IMR-90 (cell line): ENCODE measurements around the gene KRTAP10-3. TPM values are rescaled to one million over a fixed set of nuclear protein-coding genes. Genes with fewer than 3 reads are reported as not detected.

Experiments
- ATAC-seq: fragments of 200-7000 bp; cut with Tn5 transposase; 2 replicates; pipeline ENCODE4 v1.9.1; 2020; ENCODE audit warnings: low read depth, mild to moderate bottlenecking, moderate library complexity
- BruUV-seq: library from RNA; stranded (reverse); fragments of 400-500 nt; replicated peaks from 2 replicates; lab custom pipeline; 2021; lab: Mats Ljungman, UMichigan
- CTCF ChIA-PET: fragments of 300-600 bp; formaldehyde crosslinking; extraction: SDS; loops from one replicate; lab custom pipeline; 2021; ENCODE audit warnings: antibody characterized with exemption; lab: Yijun Ruan, JAX
- POLR2A ChIA-PET: fragments of 300-600 bp; sonication (Branson Sonifier 250); formaldehyde crosslinking; loops from one replicate; lab custom pipeline; 2022; ENCODE audit warnings: antibody characterized with exemption; ENCODE audit not compliant: unreplicated experiment; lab: Charles Lee
- DNase-seq: peaks from one replicate; pipeline ENCODE4 v3.0.0; 2013
- H2AFZ ChIP-seq: replicated peaks from 2 replicates; pipeline ENCODE3; 2013; ENCODE audit warnings: low read length, mild to moderate bottlenecking; ENCODE audit not compliant: poor library complexity
- H2AK5ac ChIP-seq: 2 replicates; pipeline ENCODE4 v1.6.1; 2013; ENCODE audit warnings: low read depth, low read length, inconsistent platforms
- H2AK9ac ChIP-seq: replicated peaks from 2 replicates; pipeline ENCODE3; 2013; ENCODE audit warnings: mild to moderate bottlenecking, low read depth, low read length, moderate library complexity; ENCODE audit not compliant: poor library complexity
- H2BK120ac ChIP-seq: 2 replicates; pipeline ENCODE4 v1.6.1; 2013; ENCODE audit warnings: low read depth, low read length, inconsistent platforms
- H2BK15ac ChIP-seq: 3 replicates; pipeline ENCODE4 v1.6.1; 2013; ENCODE audit warnings: low read depth, low read length, inconsistent platforms
- H2BK20ac ChIP-seq: 2 replicates; pipeline ENCODE4 v1.6.1; 2013; ENCODE audit warnings: low read depth, mild to moderate bottlenecking, inconsistent platforms, low read length, moderate library complexity
- H2BK5ac ChIP-seq: 2 replicates; pipeline ENCODE4 v1.6.1; 2013; ENCODE audit warnings: mild to moderate bottlenecking, low read depth, low read length, inconsistent platforms; ENCODE audit not compliant: poor library complexity, severe bottlenecking
- H3K14ac ChIP-seq: replicated peaks from 2 replicates; pipeline ENCODE4 v1.6.1; 2013; ENCODE audit warnings: low read depth, low read length, inconsistent platforms
- H3K18ac ChIP-seq: 2 replicates; pipeline ENCODE4 v1.6.1; 2013; ENCODE audit warnings: low read depth, low read length, control low read depth
- H3K23ac ChIP-seq: 2 replicates; pipeline ENCODE4 v1.6.1; 2013; ENCODE audit warnings: low read depth, low read length, inconsistent platforms
- H3K27ac ChIP-seq: 2 replicates; pipeline ENCODE4 v1.5.1; 2013; ENCODE audit warnings: mild to moderate bottlenecking, control low read depth, low read length; ENCODE audit not compliant: insufficient read depth
- H3K27me3 ChIP-seq: 2 replicates; pipeline ENCODE4 v1.6.1; 2013; ENCODE audit warnings: low read length; ENCODE audit not compliant: control insufficient read depth, insufficient read depth
- H3K36me3 ChIP-seq: 2 replicates; pipeline ENCODE4 v1.6.1; 2013; ENCODE audit warnings: low read length, mixed read lengths; ENCODE audit not compliant: control insufficient read depth, insufficient read depth
- H3K4ac ChIP-seq: 2 replicates; pipeline ENCODE4 v1.6.1; 2013; ENCODE audit warnings: low read depth, low read length, inconsistent platforms
- H3K4me1 ChIP-seq: 2 replicates; pipeline ENCODE4 v1.6.1; 2013; ENCODE audit warnings: low read length, mixed read lengths; ENCODE audit not compliant: control insufficient read depth, insufficient read depth
- H3K4me2 ChIP-seq: 2 replicates; pipeline ENCODE4 v1.6.1; 2013; ENCODE audit warnings: low read depth, mild to moderate bottlenecking, control low read depth, low read length, moderate library complexity
- H3K4me3 ChIP-seq: 2 replicates; pipeline ENCODE4 v1.5.1; 2013; ENCODE audit warnings: low read depth, mild to moderate bottlenecking, control low read depth, low read length, moderate library complexity; ENCODE audit not compliant: insufficient read depth
- H3K56ac ChIP-seq: 2 replicates; pipeline ENCODE4 v1.6.1; 2013; ENCODE audit warnings: low read length, inconsistent platforms; ENCODE audit not compliant: insufficient read depth; ENCODE audit errors: extremely low read depth
- H3K79me1 ChIP-seq, 2 experiments: 2 replicates each; pipeline ENCODE4 v1.6.1; 2013; ENCODE audit warnings: low read length in 2 of 2, inconsistent platforms in 1 of 2, low read depth in 1 of 2
- H3K9ac ChIP-seq: 2 replicates; pipeline ENCODE4 v1.6.1; 2013; ENCODE audit warnings: low read depth, low read length, control low read depth
- H3K9me1 ChIP-seq: 2 replicates; pipeline ENCODE4 v1.6.1; 2013; ENCODE audit warnings: low read length, inconsistent platforms; ENCODE audit not compliant: insufficient read depth
- H3K9me3 ChIP-seq: 2 replicates; pipeline ENCODE4 v1.6.1; 2013; ENCODE audit warnings: low read length; ENCODE audit not compliant: control insufficient read depth, insufficient read depth
- H4K20me1 ChIP-seq: 2 replicates; pipeline ENCODE4 v1.6.1; 2013; ENCODE audit warnings: low read length, inconsistent platforms; ENCODE audit not compliant: insufficient read depth
- H4K5ac ChIP-seq: 2 replicates; pipeline ENCODE4 v1.6.1; 2013; ENCODE audit warnings: mild to moderate bottlenecking, low read depth, low read length, control low read depth
- H4K8ac ChIP-seq, 2 experiments: 2 replicates each; pipeline ENCODE4 v1.6.1; 2013; ENCODE audit warnings: low read depth in 2 of 2, low read length in 2 of 2, control low read depth in 1 of 2, inconsistent platforms in 1 of 2
- H4K91ac ChIP-seq: 2 replicates; pipeline ENCODE4 v1.6.1; 2013; ENCODE audit warnings: low read depth, low read length, inconsistent platforms; ENCODE audit not compliant: insufficient read depth
- BHLHE40 ChIP-seq: fragments of 150-350 bp; IDR thresholded peaks from 2 replicates; pipeline ENCODE4 v1.6.1; 2016; ENCODE audit warnings: mild to moderate bottlenecking, low read depth, low read length
- CTCF ChIP-seq: conservative IDR thresholded peaks from 2 replicates; pipeline ENCODE4 v1.5.1; 2012; ENCODE audit warnings: mild to moderate bottlenecking, low read depth, low read length, improper control_type of control experiment
- MAZ ChIP-seq: IDR thresholded peaks from 2 replicates; pipeline ENCODE4 v1.6.1; 2012; ENCODE audit warnings: low read depth, mild to moderate bottlenecking, low read length, improper control_type of control experiment, moderate library complexity, borderline replicate concordance
- MXI1 ChIP-seq: IDR thresholded peaks from 2 replicates; pipeline ENCODE4 v1.6.1; 2012; ENCODE audit warnings: low read depth, mild to moderate bottlenecking, low read length, moderate library complexity, borderline replicate concordance
- RAD21 ChIP-seq: IDR thresholded peaks from 2 replicates; pipeline ENCODE4 v1.6.1; 2012; ENCODE audit warnings: low read length, improper control_type of control experiment
- RCOR1 ChIP-seq: IDR thresholded peaks from 2 replicates; pipeline ENCODE4 v1.6.1; 2012; ENCODE audit warnings: mild to moderate bottlenecking, low read length, improper control_type of control experiment; ENCODE audit not compliant: insufficient replicate concordance
- SMC3 ChIP-seq: fragments of 150-350 bp; IDR thresholded peaks from 2 replicates; pipeline ENCODE4 v1.6.1; 2016; ENCODE audit warnings: low read depth, mild to moderate bottlenecking, antibody characterized with exemption, low read length, moderate library complexity
- WGBS, 2 experiments: methylation state at CpG; one replicate each; pipeline versions ENCODE4 v1.1.5 to v1.1.7; 2013; ENCODE audit warnings: missing lambda C conversion rate in 2 of 2; ENCODE audit not compliant: insufficient read length in 1 of 2; ENCODE audit errors: extremely low coverage in 2 of 2; 5-methylcytosine and 5-hydroxymethylcytosine counted together
- dilution Hi-C: fragments of 300-500 bp; cut with HindIII; formaldehyde crosslinking; loops from one replicate; pipeline ENCODE4 v1.14.3; 2018; ENCODE audit warnings: low sequenced_read_pairs; ENCODE audit not compliant: unreplicated experiment
- in situ Hi-C: fragments of 300-500 bp; cut with MboI; formaldehyde crosslinking; loops from 3 replicates; pipeline ENCODE4 v1.14.3; 2019; ENCODE audit warnings: low sequenced_read_pairs, inconsistent platforms, mixed read lengths
- intact Hi-C: fragments of 100-400 bp; cut with micrococcal nuclease; formaldehyde crosslinking; loops from 2 replicates; pipeline ENCODE4 v1.10.0; 2022
- polyA plus RNA-seq, 3 experiments: library from polyadenylated mRNA; depleted of rRNA; stranded (reverse); fragments of >200 nt; gene quantifications; 2 replicates each; pipeline ENCODE4 v1.2.3, GENCODE V29; 2012; ENCODE audit warnings: low replicate concordance in 1 of 3
- total RNA-seq: library from RNA; depleted of rRNA; stranded (reverse); fragments of >200 nt; gene quantifications from 2 replicates; pipeline ENCODE4 v1.2.3, GENCODE V29; 2012

Gene KRTAP10-3
- total and polyA plus RNA-seq, 2 of the 4 experiments (the other 2 are of a cell fraction), result not detected

GRCh38 chr21:44510508-44511218 lies 47.9 kb downstream of the KRTAP10-3 start:
- intact Hi-C loops (loop anchor here (1.0 kb wide), 1 partner anchor 283 kb away; no protein-coding TSS in a partner anchor), in situ Hi-C loops (loop anchor here (25.0 kb wide), 1 partner anchor 427 kb away; the partner anchor contains the start of gene SLX9), dilution Hi-C loops (no loop called here)
- Histone ChIP-seq H2AK5ac (no peak overlapping the region), H3K18ac (no peak overlapping the region), H3K4me2 (no peak overlapping the region), H2AK9ac (no peak overlapping the region), H4K20me1 (no peaks in the 10 kb centered on the region), H3K27ac (no peak overlapping the region), H3K36me3 (no peaks in the 10 kb centered on the region), H3K9me3 (no peaks in the 10 kb centered on the region; the same call in 1 of the 2 replicates), H3K4me1 (no peaks in the 10 kb centered on the region), H3K9ac (no peak overlapping the region), H3K4me3 (no peak overlapping the region), H2BK20ac (no peak overlapping the region), H2BK120ac (no peak overlapping the region), H3K14ac (no peak overlapping the region), H3K4ac (no peak overlapping the region), H3K23ac (no peak overlapping the region), H3K27me3 (peaks cover 21% of the 10 kb centered on the region), H3K9me1 (no peaks in the 10 kb centered on the region), H4K91ac (no peak overlapping the region), H2BK5ac (no peak overlapping the region), H3K79me1 (no peaks in the 10 kb centered on the region), H3K56ac (no peak overlapping the region), H2AFZ (peak overlapping the region; percentile 58), H2BK15ac (no peak overlapping the region), H4K5ac (no peak overlapping the region), H4K8ac (no peak overlapping the region)
- WGBS, 2 experiments, result 16% methylated on average over 16 of the region's 36 CpGs; no CpG with 5 or more reads in 1 of the 2 experiments
- no peak for TF ChIP-seq MAZ
- peak; percentile 39 for TF ChIP-seq SMC3
- TF ChIP-seq RCOR1, result no peak
- TF ChIP-seq RAD21, result peak; percentile 52
- TF ChIP-seq CTCF, result peak; percentile 52
- TF ChIP-seq BHLHE40, result no peak
- no peak for TF ChIP-seq MXI1
- BruUV-seq, result no TSS peak
- ChIA-PET POLR2A (no interaction called here), CTCF (no interaction called here)
- ATAC-seq (peak; percentile 77), DNase-seq (no peak)
